OCI-LY1 (cell line): ENCODE results near the gene SORCS3.

ENCODE experiments used
- H2AFZ ChIP-seq: fragments of 200-600 bp; sonication (generic), shearing (Covaris generic); 2 replicates; pipeline ENCODE4 v1.6.0; 2014; ENCODE audit warnings: antibody characterized with exemption, mild to moderate bottlenecking, low read length
- H3F3A ChIP-seq: fragments of 200-600 bp; sonication (generic), shearing (Covaris generic); 2 replicates; pipeline ENCODE4 v1.6.0; 2014; ENCODE audit warnings: mild to moderate bottlenecking, antibody characterized with exemption, low read length, moderate library complexity; ENCODE audit not compliant: insufficient read depth
- H3K27ac ChIP-seq: fragments of 200-600 bp; sonication (generic); 2 replicates; pipeline ENCODE4 v1.5.1; 2014; ENCODE audit warnings: low read length, mixed run types, mild to moderate bottlenecking, low read depth; ENCODE audit not compliant: poor library complexity, severe bottlenecking
- H3K27me3 ChIP-seq: fragments of 200-600 bp; sonication (generic); 2 replicates; pipeline ENCODE4 v1.6.0; 2014; ENCODE audit warnings: antibody characterized with exemption, mild to moderate bottlenecking, low read length, moderate library complexity; ENCODE audit not compliant: insufficient read depth
- H3K36me3 ChIP-seq: fragments of 200-600 bp; sonication (generic); 2 replicates; pipeline ENCODE4 v1.6.1; 2014; ENCODE audit warnings: mild to moderate bottlenecking, antibody characterized with exemption, low read length, moderate library complexity, mixed read lengths; ENCODE audit not compliant: insufficient read depth
- H3K4me1 ChIP-seq: fragments of 200-600 bp; sonication (generic); 2 replicates; pipeline ENCODE4 v1.5.1; 2014; ENCODE audit warnings: mild to moderate bottlenecking, low read length, moderate library complexity; ENCODE audit not compliant: insufficient read depth, severe bottlenecking
- H3K4me2 ChIP-seq: fragments of 200-600 bp; sonication (generic), shearing (Covaris generic); 2 replicates; pipeline ENCODE4 v1.6.1; 2014; ENCODE audit warnings: low read length
- H3K4me3 ChIP-seq: fragments of 200-600 bp; sonication (generic); 2 replicates; pipeline ENCODE4 v1.5.1; 2014; ENCODE audit warnings: low read length, low read depth, mild to moderate bottlenecking, mixed read lengths; ENCODE audit not compliant: poor library complexity, severe bottlenecking
- H3K79me2 ChIP-seq: fragments of 200-600 bp; shearing (Covaris generic); 2 replicates; pipeline ENCODE4 v1.6.1; 2016; ENCODE audit warnings: mixed run types, low read length, mixed read lengths; ENCODE audit not compliant: insufficient read depth
- H3K9ac ChIP-seq: fragments of 200-600 bp; sonication (generic), shearing (Covaris generic); 2 replicates; pipeline ENCODE4 v1.6.1; 2014; ENCODE audit warnings: mild to moderate bottlenecking, low read length, mixed read lengths
- H3K9me2 ChIP-seq: fragments of 200-600 bp; sonication (generic), shearing (Covaris generic); 2 replicates; pipeline ENCODE4 v1.6.1; 2014; ENCODE audit warnings: low read depth, mild to moderate bottlenecking, low read length, mixed read lengths
- H3K9me3 ChIP-seq: fragments of 200-600 bp; shearing (Covaris generic); 2 replicates; pipeline ENCODE4 v1.6.1; 2014; ENCODE audit warnings: low read length, mixed read lengths
- H4K20me1 ChIP-seq: fragments of 200-600 bp; sonication (generic), shearing (Covaris generic); 2 replicates; pipeline ENCODE4 v1.6.0; 2016; ENCODE audit warnings: mild to moderate bottlenecking, low read length; ENCODE audit not compliant: insufficient read depth
- CTCF ChIP-seq: fragments of 200-600 bp; sonication (generic), shearing (Covaris generic); IDR thresholded peaks from 2 replicates; pipeline ENCODE4 v1.5.1; 2017; ENCODE audit warnings: mild to moderate bottlenecking, antibody characterized with exemption, low read length, moderate library complexity, mixed read lengths
- EZH2 ChIP-seq: fragments of 200-600 bp; sonication (generic), shearing (Covaris generic); IDR thresholded peaks from 2 replicates; pipeline ENCODE4 v1.8.0; 2017; ENCODE audit warnings: borderline replicate concordance, mixed run types, mild to moderate bottlenecking, antibody characterized with exemption, low read length, moderate library complexity, mixed read lengths

Gene SORCS3

GRCh38 chr10:105104297-105104696, 463.2 kb downstream of the SORCS3 start:
- Histone ChIP-seq H3K4me3 (no peak overlapping the region), H3K9ac (no peak overlapping the region), H3K4me2 (no peak overlapping the region), H3K4me1 (no peaks in the 10 kb centered on the region), H4K20me1 (no peaks in the 10 kb centered on the region), H3K36me3 (no peaks in the 10 kb centered on the region), H3K27me3 (no peaks in the 10 kb centered on the region), H3K79me2 (no peaks in the 10 kb centered on the region), H3K9me2 (no peaks in the 10 kb centered on the region), H3K9me3 (no peaks in the 10 kb centered on the region), H3K27ac (no peak overlapping the region), H3F3A (no peaks in the 10 kb centered on the region), H2AFZ (no peak overlapping the region)
- no peak for TF ChIP-seq CTCF
- no peak for TF ChIP-seq EZH2

- H3F3A ChIP-seq: no peaks in the 10 kb centered on the region
- H3K9me3 ChIP-seq: no peaks in the 10 kb centered on the region
- H3K9me2 ChIP-seq: no peaks in the 10 kb centered on the region
- no peak overlapping the region for H3K4me3 ChIP-seq
- H3K4me1 ChIP-seq: no peaks in the 10 kb centered on the region
- H3K27ac ChIP-seq: no peak overlapping the region
- TF ChIP-seq CTCF (no peak), EZH2 (no peak)
- H3K27me3 ChIP-seq: no peaks in the 10 kb centered on the region
- H3K36me3 ChIP-seq: no peaks in the 10 kb centered on the region
- H3K9ac ChIP-seq: no peak overlapping the region
- H2AFZ ChIP-seq: no peak overlapping the region
- H4K20me1 ChIP-seq: no peaks in the 10 kb centered on the region
- H3K79me2 ChIP-seq: no peaks in the 10 kb centered on the region
- H3K4me2 ChIP-seq: no peak overlapping the region
Measured at GRCh38 chr10:105109164-105109563, 468.1 kb downstream of the SORCS3 start.

- H4K20me1 ChIP-seq: no peaks in the 10 kb centered on the region
- H3K4me3 ChIP-seq: no peak overlapping the region
- TF ChIP-seq CTCF (no peak), EZH2 (no peak)
- H3K27me3 ChIP-seq: no peaks in the 10 kb centered on the region
- no peaks in the 10 kb centered on the region for H3K4me1 ChIP-seq
- no peak overlapping the region for H3K4me2 ChIP-seq
- no peaks in the 10 kb centered on the region for H3K79me2 ChIP-seq
- H3K36me3 ChIP-seq: no peaks in the 10 kb centered on the region
- H3K27ac ChIP-seq: no peak overlapping the region
- H3K9ac ChIP-seq: no peak overlapping the region
- H3K9me2 ChIP-seq: no peaks in the 10 kb centered on the region
- H2AFZ ChIP-seq: no peak overlapping the region
- H3F3A ChIP-seq: no peaks in the 10 kb centered on the region
- no peaks in the 10 kb centered on the region for H3K9me3 ChIP-seq
Measured at GRCh38 chr10:105112862-105113261, 471.8 kb downstream of the SORCS3 start.
